Esophagus squamous epithelium (tissue), 4 donors: ENCODE data around the gene XK.

Source experiments
- POLR2A ChIP-seq, 4 donors: fragments of 450-650 bp; IDR thresholded peaks; one replicate each; pipeline ENCODE4 v1.6.1; 2017; ENCODE audit warnings: antibody characterized with exemption in 4 of 4, mild to moderate bottlenecking in 4 of 4, moderate library complexity in 3 of 4
- TF ChIP-seq, protein P1 (sequence below), 6 experiments: fragments of 450-650 bp in 4 of 6; fragments of 200-600 bp in 2 of 6; sonication (generic) in 2 of 6; IDR thresholded peaks; one replicate each; pipeline ENCODE4 v1.5.1; 2016 to 2019; ENCODE audit warnings: antibody characterized with exemption in 6 of 6, mild to moderate bottlenecking in 4 of 6, moderate library complexity in 4 of 6

DNA sequence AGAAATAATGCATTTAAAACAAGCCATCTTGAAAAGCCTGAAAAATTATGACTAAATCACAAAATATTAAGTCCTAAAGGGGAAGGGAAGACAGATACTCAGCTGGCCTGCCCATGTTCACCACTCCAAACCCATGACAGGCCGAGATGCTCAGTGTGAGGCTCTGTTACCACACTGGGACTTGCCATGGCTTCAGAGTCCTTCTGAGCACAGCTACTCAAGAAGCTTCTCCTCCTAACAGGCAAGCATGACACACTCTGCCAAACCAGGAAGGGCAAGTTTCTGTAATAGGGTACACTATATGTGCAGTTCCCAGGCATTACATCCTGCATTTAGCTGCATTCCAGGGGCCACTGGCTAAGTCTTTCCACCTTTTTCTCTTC is 60.2 kb downstream of the XK start:
- TF ChIP-seq, protein P1, sequence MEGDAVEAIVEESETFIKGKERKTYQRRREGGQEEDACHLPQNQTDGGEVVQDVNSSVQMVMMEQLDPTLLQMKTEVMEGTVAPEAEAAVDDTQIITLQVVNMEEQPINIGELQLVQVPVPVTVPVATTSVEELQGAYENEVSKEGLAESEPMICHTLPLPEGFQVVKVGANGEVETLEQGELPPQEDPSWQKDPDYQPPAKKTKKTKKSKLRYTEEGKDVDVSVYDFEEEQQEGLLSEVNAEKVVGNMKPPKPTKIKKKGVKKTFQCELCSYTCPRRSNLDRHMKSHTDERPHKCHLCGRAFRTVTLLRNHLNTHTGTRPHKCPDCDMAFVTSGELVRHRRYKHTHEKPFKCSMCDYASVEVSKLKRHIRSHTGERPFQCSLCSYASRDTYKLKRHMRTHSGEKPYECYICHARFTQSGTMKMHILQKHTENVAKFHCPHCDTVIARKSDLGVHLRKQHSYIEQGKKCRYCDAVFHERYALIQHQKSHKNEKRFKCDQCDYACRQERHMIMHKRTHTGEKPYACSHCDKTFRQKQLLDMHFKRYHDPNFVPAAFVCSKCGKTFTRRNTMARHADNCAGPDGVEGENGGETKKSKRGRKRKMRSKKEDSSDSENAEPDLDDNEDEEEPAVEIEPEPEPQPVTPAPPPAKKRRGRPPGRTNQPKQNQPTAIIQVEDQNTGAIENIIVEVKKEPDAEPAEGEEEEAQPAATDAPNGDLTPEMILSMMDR (IDR thresholded peaks at IDR 0.05) = no peak
- TF ChIP-seq POLR2A (IDR thresholded peaks at IDR 0.05) = no peak
